GM21576 (cell line): ENCODE results near the gene PLIN3.
A peak's percentile ranks its signal among the peaks of the same experiment; 100 is the strongest.
"Not testable (repeated sequence)": the region's sequence is repeated elsewhere in the genome, so short reads cannot be mapped to it uniquely, and the experiment has no call there.

Experiments
- ATAC-seq: cut with Tn5 transposase; IDR thresholded peaks from one replicate; pipeline ENCODE4 v1.9.1; 2021; ENCODE audit warnings: mild to moderate bottlenecking, moderate library complexity; ENCODE audit not compliant: unreplicated experiment

PLIN3 gene

DNA sequence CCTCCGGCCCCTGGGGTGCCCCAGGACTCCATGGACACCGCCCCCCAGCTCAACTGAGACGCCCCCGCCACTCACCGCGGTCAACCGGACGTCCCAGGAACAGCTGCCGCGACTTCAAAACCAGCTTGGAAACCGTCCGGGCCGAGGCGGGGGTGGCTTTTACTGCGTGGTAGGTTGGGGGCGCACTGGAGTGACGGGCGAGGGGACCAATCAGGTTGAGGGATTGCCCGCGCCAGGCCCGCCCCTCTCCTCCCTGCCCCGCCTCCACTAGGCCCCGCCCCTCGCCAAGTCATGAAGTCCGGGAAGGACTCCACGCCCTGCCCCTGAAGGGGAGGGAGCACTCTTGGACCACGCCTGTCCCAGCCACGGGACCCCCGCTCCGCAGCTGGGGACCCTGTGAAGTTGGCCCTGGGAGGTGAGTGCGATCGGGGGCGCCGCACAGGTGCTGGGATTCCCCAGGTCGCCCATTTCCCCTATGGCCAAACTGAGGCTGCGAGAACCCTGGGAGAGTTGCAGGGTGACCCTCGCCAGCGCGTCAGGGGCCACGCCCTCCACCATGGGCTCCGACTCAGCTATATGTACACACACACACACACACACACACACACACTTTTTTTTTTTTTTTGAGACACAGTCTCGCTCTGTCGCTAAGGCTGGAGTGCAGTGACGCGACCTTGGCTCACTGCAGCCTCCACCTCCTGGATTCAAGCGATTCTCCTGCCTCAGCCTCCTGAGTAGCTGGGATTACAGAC, at the start of gene PLIN3:
Gene PLIN3, minus strand, starts transcription at position 134 of the 752 bp plus-strand sequence. CDS start 6,273 bp downstream, outside the sequence.
- ATAC-seq, result no peak

GRCh38 chr19:4916292-4917082, 49.0 kb upstream of the PLIN3 start:
- no peak for ATAC-seq

- ATAC-seq, result no peak
Measured at GRCh38 chr19:4914736-4915501, 47.5 kb upstream of the PLIN3 start.

GRCh38 chr19:4913996-4914735, 46.7 kb upstream of the PLIN3 start:
- ATAC-seq, result no peak

GRCh38 chr19:4911786-4912672, 44.6 kb upstream of the PLIN3 start:
- no peak for ATAC-seq

GRCh38 chr19:4911314-4911713, 43.8 kb upstream of the PLIN3 start:
- no peak for ATAC-seq

GRCh38 chr19:4910594-4911281, 43.3 kb upstream of the PLIN3 start:
- no peak for ATAC-seq

DNA sequence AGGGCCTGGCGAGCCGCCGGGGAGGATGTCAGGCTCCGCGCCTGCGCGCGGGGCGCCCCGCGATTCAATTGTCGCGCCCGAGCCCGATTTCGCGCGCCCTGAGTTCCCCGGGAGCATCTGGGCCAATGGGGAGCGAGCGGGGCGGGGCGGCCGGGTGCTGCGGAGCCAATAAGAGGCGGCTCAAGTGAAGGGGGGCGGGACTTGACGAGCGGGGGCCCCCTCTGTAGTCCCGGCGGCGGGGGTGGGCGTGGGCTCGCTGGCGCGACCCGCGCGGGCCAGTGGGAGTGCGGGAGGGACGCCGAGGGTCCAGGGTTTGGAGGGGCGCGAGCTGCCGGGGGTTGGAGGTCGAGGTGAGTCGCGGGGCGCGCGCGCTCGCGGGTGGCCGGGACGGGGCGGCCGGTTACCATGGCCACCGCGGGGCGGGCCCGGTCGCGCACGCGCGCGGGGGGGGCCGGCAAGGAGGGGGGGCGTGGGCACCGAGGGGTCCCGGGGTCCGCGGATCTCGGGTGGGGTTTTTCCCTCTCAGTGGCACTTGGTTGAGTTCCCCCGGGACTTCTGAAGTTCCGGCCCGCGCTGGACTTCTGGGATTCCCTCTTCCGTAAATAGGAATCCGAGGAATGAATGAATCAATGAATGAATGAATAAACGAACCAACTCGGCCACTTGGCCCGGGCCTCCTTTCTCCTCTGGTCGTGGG, 42.6 kb upstream of the PLIN3 start:
- peak; percentile 65 for ATAC-seq

GRCh38 chr19:4909156-4909896, 41.9 kb upstream of the PLIN3 start, which contains the start of gene UHRF1:
Gene UHRF1 (plus strand): TSS chr19:4909501. CDS start chr19:4910886, 1,385 bp downstream.
- no peak for ATAC-seq

- no peak for ATAC-seq
Measured at GRCh38 chr19:4908781-4909155, 41.3 kb upstream of the PLIN3 start.

- ATAC-seq, result no peak
Measured at GRCh38 chr19:4908360-4908759, 40.9 kb upstream of the PLIN3 start.

DNA sequence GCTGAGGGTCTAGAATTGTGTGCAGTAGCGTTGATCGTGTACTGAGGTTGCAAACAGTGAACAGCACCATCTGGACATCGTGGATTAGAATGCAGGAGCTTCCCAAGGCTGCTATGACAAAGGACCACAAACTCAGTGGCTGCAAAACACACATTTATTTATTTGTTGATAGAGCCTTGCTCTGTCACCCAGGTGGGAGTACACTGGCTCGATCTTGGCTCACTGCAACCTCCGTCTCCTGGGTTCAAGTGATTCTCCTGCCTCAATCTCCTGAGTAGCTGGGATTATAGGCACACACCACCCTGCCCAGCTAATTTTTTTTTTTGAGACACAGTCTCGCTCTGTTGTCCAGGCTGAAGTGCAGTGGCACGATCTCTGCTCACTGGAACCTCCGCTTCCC, 39.5 kb upstream of the PLIN3 start:
- no peak for ATAC-seq

- ATAC-seq, result no peak
Measured at GRCh38 chr19:4904481-4904880, 37.0 kb upstream of the PLIN3 start.

- ATAC-seq, result no peak
Measured at GRCh38 chr19:4902796-4903195, 35.3 kb upstream of the PLIN3 start, which contains the start of gene ARRDC5. Gene ARRDC5 (minus strand): TSS chr19:4902896. CDS start chr19:4902825, 71 bp downstream.

- ATAC-seq, result not testable (repeated sequence)
Measured at GRCh38 chr19:4900879-4901278, 33.4 kb upstream of the PLIN3 start.

DNA sequence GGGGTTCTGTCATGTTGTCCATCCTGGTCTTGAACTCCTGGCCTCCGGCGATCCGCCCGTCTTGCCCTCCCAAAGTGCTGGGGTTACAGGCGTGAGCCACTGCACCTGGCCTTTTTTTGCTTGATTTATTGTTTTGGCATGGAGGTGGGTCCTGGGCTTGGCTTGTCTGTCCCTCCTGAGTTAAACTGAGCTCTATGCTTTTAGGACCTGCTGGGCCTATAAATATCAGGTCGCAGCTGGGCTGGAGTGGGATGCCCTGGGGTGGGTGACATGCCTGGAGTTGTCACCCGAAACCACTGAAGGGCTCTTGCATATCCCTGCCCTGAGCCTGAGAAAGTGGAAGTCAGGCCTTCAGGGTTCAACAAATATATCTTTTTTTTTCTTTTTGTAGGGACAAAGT, 29.7 kb upstream of the PLIN3 start:
- ATAC-seq, result no peak

DNA sequence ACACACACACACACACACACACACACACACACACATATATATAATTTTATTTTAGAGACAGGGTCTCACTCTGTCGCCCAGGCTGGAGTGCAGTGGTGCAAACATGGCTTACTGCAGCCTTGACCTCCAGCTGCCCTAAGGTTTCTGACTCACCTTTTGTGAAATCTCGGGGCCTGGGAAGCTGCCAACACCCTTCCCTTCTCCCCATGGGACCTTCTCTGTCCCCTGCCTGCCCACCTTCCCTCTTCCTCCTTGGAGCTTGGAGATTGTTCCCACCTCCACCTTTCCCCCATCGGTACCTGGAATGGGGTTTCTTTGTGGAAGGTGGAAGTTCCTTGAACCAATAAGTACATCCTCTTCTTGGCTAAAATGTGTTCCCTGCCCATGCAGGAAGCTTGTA, 28.9 kb upstream of the PLIN3 start:
- ATAC-seq, result no peak

- not testable (repeated sequence) for ATAC-seq
Measured at GRCh38 chr19:4892962-4893361, 25.5 kb upstream of the PLIN3 start.
